Measurements from ENCODE around the gene G6PC2.

G6PC2 gene

DNA sequence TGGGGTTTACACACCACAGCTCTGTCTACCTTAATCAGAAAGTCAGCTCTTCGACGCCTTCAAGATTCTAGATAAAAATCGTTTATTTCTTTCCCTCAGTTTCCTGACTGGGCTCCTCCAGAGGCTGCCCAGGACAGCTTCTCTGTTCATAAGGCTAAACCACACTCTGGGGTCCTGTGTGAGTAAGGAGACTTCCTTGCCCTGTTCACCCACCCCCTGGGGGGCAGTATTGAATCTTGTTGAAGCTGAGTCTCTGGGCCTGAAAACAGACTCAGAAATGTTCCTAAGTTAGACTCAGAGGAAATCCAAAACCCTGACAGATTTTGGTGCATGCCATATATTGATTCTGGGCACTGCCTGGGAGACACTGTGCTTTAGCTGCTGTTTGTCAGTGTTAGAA, 43.0 kb downstream of the G6PC2 start:
- no peaks in the 10 kb centered on the region for H3K36me3 Mint-ChIP-seq (ENCODE audit: low read depth)
- intact Hi-C loops (cut with micrococcal nuclease), result no loop called here
- peaks cover 6% of the 10 kb centered on the region for H3K27me3 Mint-ChIP-seq
- no peaks in the 10 kb centered on the region for H3K4me1 Mint-ChIP-seq (ENCODE audit: low read depth)
- no peak overlapping the region for H3K27ac Mint-ChIP-seq
- no peak overlapping the region for H3K4me3 Mint-ChIP-seq
- no peaks in the 10 kb centered on the region for H3K9me3 Mint-ChIP-seq

GRCh38 chr2:168945508-168945907, 44.4 kb downstream of the G6PC2 start:
- H3K9me3 Mint-ChIP-seq, result no peaks in the 10 kb centered on the region
- no peak overlapping the region for H3K4me3 Mint-ChIP-seq
- no peaks in the 10 kb centered on the region for H3K4me1 Mint-ChIP-seq (ENCODE audit: low read depth)
- intact Hi-C loops (cut with micrococcal nuclease), result no loop called here
- H3K27ac Mint-ChIP-seq, result no peak overlapping the region
- H3K27me3 Mint-ChIP-seq, result peaks cover 6% of the 10 kb centered on the region
- H3K36me3 Mint-ChIP-seq (ENCODE audit: low read depth), result no peaks in the 10 kb centered on the region

- H3K9me3 Mint-ChIP-seq, result peaks cover 18% of the 10 kb centered on the region
- H3K27me3 Mint-ChIP-seq, result peaks cover 6% of the 10 kb centered on the region
- intact Hi-C loops (cut with micrococcal nuclease), result no loop called here
- H3K4me3 Mint-ChIP-seq, result no peak overlapping the region
- no peaks in the 10 kb centered on the region for H3K4me1 Mint-ChIP-seq (ENCODE audit: low read depth)
- H3K27ac Mint-ChIP-seq, result no peak overlapping the region
- H3K36me3 Mint-ChIP-seq (ENCODE audit: low read depth), result no peaks in the 10 kb centered on the region
These were observed 47.6 kb downstream of the G6PC2 start for GRCh38 chr2:168948621-168949212.

- H3K27me3 Mint-ChIP-seq, result peaks cover 3% of the 10 kb centered on the region
- no peaks in the 10 kb centered on the region for H3K36me3 Mint-ChIP-seq (ENCODE audit: low read depth)
- H3K4me1 Mint-ChIP-seq (ENCODE audit: low read depth), result no peaks in the 10 kb centered on the region
- intact Hi-C loops (cut with micrococcal nuclease), result no loop called here
- H3K27ac Mint-ChIP-seq, result no peak overlapping the region
- H3K4me3 Mint-ChIP-seq, result no peak overlapping the region
- peaks cover 24% of the 10 kb centered on the region for H3K9me3 Mint-ChIP-seq
These were observed 48.2 kb downstream of the G6PC2 start for GRCh38 chr2:168949324-168949723.

DNA sequence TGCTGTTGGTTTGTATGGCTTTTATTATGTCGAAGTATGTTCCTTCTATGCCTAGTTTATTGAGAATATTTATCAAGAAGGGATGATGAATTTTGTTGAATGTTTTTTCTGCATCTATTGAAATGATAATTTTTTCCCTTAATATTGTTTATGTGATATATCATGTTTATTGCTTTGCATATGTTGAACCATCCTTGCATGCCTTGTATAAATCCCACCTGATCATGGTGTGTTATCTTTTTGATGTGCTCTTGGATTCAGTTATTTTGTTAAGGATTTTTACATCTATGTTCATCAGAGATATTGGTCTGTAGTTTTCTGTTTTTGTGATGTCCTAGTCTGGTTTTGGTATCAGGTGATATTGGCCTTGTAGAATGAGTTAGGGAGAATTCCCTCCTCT, 50.8 kb downstream of the G6PC2 start:
- peaks cover 46% of the 10 kb centered on the region for H3K9me3 Mint-ChIP-seq
- H3K27ac Mint-ChIP-seq, result no peak overlapping the region
- no peaks in the 10 kb centered on the region for H3K4me1 Mint-ChIP-seq (ENCODE audit: low read depth)
- intact Hi-C loops (cut with micrococcal nuclease), result no loop called here
- H3K4me3 Mint-ChIP-seq, result no peak overlapping the region
- no peaks in the 10 kb centered on the region for H3K27me3 Mint-ChIP-seq
- H3K36me3 Mint-ChIP-seq (ENCODE audit: low read depth), result peaks cover 15% of the 10 kb centered on the region

DNA sequence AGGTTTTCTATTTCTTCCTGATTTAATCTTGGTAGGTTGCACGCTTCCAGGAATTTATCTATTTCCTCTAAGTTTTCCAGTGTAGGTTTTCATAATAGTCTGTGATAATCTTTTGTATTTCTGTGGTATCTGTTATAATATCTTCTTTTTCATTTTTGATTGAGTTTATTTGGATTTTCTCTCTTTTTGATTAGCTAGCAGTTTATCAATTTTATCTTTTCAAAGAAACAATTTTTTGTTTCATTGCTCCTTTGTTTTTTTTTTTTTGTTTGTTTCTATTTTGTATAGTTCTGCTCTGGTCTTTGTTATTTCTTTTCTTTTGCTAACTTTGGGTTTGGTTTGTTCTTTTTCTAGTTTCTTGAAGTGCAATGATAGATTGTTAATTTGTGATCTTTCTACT, 51.3 kb downstream of the G6PC2 start:
- Mint-ChIP-seq H3K9me3 (peaks cover 46% of the 10 kb centered on the region), H3K27ac (no peak overlapping the region), H3K4me3 (no peak overlapping the region), H3K36me3 (ENCODE audit: low read depth) (peaks cover 15% of the 10 kb centered on the region), H3K4me1 (ENCODE audit: low read depth) (no peaks in the 10 kb centered on the region), H3K27me3 (no peaks in the 10 kb centered on the region)
- intact Hi-C loops (cut with micrococcal nuclease), result no loop called here

DNA sequence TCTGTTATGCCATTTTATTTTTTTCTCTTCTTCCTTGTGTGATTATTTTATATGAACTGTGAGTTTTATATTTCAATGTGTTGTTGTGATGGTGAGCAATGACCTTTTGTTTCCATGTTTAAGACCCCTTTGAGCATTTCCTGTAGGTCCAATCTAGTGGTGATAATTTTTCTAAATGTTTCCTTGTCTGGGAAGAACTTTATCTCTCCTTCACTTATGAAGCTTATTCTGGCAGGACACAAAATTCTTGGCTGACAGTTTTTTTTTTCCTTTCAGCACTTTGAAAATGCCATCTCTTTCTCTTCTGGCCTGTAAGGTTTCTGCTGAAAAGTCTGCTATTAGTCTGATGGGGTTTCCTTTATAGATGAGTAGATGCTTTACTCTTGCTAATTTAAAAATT, 53.2 kb downstream of the G6PC2 start:
- H3K9me3 Mint-ChIP-seq, result peaks cover 46% of the 10 kb centered on the region
- H3K36me3 Mint-ChIP-seq (ENCODE audit: low read depth), result peaks cover 15% of the 10 kb centered on the region
- intact Hi-C loops (cut with micrococcal nuclease), result no loop called here
- no peaks in the 10 kb centered on the region for H3K4me1 Mint-ChIP-seq (ENCODE audit: low read depth)
- no peak overlapping the region for H3K27ac Mint-ChIP-seq
- no peaks in the 10 kb centered on the region for H3K27me3 Mint-ChIP-seq
- no peak overlapping the region for H3K4me3 Mint-ChIP-seq

GRCh38 chr2:168955321-168955720, 54.2 kb downstream of the G6PC2 start:
- no peaks in the 10 kb centered on the region for H3K27me3 Mint-ChIP-seq
- peaks cover 15% of the 10 kb centered on the region for H3K36me3 Mint-ChIP-seq (ENCODE audit: low read depth)
- peaks cover 46% of the 10 kb centered on the region for H3K9me3 Mint-ChIP-seq
- H3K4me1 Mint-ChIP-seq (ENCODE audit: low read depth), result no peaks in the 10 kb centered on the region
- no peak overlapping the region for H3K4me3 Mint-ChIP-seq
- H3K27ac Mint-ChIP-seq, result no peak overlapping the region
- intact Hi-C loops (cut with micrococcal nuclease), result no loop called here

GRCh38 chr2:168956392-168956791, 55.3 kb downstream of the G6PC2 start:
- intact Hi-C loops (cut with micrococcal nuclease), result no loop called here

More at GRCh38 chr2:168956392-168956791, 55.3 kb downstream of the G6PC2 start:
- H3K4me3 Mint-ChIP-seq, result no peak overlapping the region
- peaks cover 44% of the 10 kb centered on the region for H3K9me3 Mint-ChIP-seq
- H3K27me3 Mint-ChIP-seq, result no peaks in the 10 kb centered on the region
- H3K27ac Mint-ChIP-seq, result no peak overlapping the region
- H3K4me1 Mint-ChIP-seq (ENCODE audit: low read depth), result no peaks in the 10 kb centered on the region
- peaks cover 15% of the 10 kb centered on the region for H3K36me3 Mint-ChIP-seq (ENCODE audit: low read depth)

Measured in dendritic cell treated with granulocyte-macrophage colony-stimulating factor and Interleukin-4, amounts not matched to agents 40 ng/mL and 50 ng/mL, for 4 days (primary cell).